D721Med (cell line): Measurements from ENCODE around the gene NACC2.

ENCODE experiments used
- DNase-seq: peaks from one replicate; pipeline ENCODE4 v3.0.0; 2011; ENCODE audit warnings: low spot score; ENCODE audit not compliant: insufficient read length
- FAIRE-seq: peaks from 2 replicates; lab custom pipeline; 2011; peaks lifted over from hg19 to GRCh38; lab: Jason Lieb, UNC
- TF ChIP-seq, protein P1 (sequence below): IDR thresholded peaks from 2 replicates; pipeline ENCODE4 v1.5.1; 2012; ENCODE audit warnings: mild to moderate bottlenecking, control low read depth; ENCODE audit not compliant: insufficient read depth; ENCODE audit errors: missing control alignments

The NACC2 gene

GRCh38 chr9:135988493-135988892 lies 106.6 kb downstream of the NACC2 start:
- TF ChIP-seq, protein P1, sequence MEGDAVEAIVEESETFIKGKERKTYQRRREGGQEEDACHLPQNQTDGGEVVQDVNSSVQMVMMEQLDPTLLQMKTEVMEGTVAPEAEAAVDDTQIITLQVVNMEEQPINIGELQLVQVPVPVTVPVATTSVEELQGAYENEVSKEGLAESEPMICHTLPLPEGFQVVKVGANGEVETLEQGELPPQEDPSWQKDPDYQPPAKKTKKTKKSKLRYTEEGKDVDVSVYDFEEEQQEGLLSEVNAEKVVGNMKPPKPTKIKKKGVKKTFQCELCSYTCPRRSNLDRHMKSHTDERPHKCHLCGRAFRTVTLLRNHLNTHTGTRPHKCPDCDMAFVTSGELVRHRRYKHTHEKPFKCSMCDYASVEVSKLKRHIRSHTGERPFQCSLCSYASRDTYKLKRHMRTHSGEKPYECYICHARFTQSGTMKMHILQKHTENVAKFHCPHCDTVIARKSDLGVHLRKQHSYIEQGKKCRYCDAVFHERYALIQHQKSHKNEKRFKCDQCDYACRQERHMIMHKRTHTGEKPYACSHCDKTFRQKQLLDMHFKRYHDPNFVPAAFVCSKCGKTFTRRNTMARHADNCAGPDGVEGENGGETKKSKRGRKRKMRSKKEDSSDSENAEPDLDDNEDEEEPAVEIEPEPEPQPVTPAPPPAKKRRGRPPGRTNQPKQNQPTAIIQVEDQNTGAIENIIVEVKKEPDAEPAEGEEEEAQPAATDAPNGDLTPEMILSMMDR, result no peak
- FAIRE-seq, result no peak
- no peak for DNase-seq

DNA sequence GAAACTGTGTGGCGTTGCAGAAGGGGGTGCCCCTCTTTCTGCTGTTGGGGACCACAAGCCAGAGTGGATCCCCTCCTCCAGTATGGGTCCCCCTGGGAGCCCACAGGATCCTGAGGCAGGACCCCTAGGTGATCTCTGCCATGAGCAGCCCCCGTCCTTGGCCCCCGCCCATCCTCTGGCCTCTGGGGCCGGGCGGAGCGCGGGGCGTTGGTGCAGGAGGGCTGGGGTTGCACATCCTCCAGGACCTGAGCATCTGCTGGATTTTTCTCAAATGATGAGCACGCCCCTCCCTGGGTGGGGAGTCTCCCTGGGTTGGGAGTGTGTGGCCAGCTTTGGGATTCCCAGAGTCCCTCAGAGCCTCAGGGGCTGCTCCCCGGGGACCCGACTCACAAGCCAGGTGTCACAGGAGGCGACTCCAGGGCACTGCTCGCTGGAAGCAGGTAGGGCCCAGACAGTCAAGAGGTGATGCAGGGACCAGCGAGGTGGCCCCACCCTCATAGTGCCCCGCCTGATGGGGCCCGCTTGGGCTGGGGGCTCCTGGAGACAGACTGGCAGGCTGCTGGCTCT lies 107.2 kb downstream of the NACC2 start:
- DNase-seq, result no peak
- TF ChIP-seq, protein P1, result no peak
- no peak for FAIRE-seq

DNA sequence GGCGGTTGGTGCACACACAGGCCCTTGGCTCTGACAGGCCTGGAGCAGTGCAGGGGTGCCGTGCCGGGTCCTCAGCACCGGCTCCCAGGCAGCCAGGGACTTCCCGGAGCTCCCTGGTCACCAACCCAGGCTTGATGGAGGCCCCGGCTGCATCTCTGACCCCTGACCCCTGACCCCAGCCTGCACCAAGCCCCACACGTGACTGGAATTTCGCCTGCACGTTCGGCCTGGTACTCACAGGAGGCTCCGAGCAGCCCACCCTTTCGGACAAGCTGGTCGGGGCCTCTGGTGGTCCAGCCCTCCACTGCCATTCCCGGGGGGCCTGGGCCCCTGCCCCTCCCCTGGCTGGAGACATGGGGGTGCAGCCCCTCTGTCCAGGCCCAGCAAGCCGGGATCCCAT lies 108.5 kb downstream of the NACC2 start:
- FAIRE-seq, result no peak
- TF ChIP-seq, protein P1, result no peak

DNA sequence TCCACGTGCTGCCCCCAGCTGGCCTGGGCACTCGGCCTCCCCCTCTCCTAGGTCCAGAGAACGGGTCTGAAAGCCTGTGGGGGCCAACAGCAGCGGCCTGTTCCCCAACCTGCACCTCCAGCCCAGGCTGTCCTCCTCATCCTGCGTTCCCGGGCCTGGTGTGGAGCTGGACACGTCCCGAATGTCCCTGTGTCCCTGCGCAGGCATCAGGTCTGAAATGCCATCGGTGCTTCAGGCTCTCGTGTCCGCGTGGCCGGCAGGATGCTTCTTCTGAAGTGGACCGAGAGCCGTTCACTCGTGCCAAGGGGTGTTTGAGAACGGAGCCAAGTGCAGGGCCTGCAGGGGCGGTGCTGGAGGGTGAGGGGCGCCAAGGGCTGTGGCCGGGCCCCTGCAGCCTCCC lies 109.2 kb downstream of the NACC2 start:
- FAIRE-seq (no peak), DNase-seq (no peak)
- TF ChIP-seq, protein P1, result no peak

More for the DNA sequence above, 108.5 kb downstream of the NACC2 start:
- DNase-seq, result no peak

DNA sequence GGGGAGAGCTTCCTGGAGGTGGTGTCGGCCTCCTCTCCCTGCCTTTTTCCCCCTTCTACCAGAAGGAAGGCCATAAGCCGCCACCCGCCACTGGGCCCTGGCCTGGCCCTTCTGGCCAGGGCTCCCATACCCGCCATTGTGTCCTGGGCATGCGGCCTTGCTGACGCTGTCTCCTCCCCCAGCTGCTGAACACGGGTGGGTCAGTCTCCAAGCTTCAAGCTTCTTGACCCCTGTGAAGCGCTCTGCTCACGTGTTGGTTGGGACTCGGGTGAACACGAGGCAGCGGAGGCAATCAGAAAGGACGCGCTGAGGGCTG lies 109.7 kb downstream of the NACC2 start:
- no peak for DNase-seq
- no peak for FAIRE-seq
- TF ChIP-seq, protein P1, result no peak

GRCh38 chr9:135984072-135984710 lies 110.9 kb downstream of the NACC2 start:
- FAIRE-seq (no peak), DNase-seq (no peak)
- TF ChIP-seq, protein P1, result no peak
